ENCODE measurements around the gene CNGA3.

CNGA3 gene

DNA sequence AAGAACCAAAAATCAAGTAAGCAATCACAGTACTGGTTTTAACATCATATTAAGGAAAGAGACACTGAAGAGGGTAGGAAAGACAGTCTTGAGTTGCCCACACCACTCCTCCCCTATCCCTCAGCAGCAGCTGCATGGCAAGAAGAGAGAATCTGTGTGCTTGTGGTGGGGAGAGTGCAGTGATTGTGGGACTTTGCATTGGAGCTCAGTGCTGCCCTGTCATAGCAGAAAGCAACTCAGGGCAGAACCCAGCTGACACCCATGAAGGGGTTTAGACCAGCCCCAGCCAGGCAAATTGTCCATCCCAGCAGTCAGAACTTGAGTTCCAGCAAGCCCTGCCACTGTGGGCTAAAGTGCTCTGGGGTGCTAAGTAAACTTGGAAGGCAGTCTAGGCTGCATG is 57.6 kb downstream of the CNGA3 start:
- Histone ChIP-seq H3K9me3 (replicated peaks in 1 of 2; ENCODE audit: control insufficient read depth in 2 of 2, insufficient read depth in 1 of 2, low read depth in 1 of 2, low read length in 2 of 2) (no peaks in the 10 kb centered on the region), H3K27me3 (ENCODE audit: control insufficient read depth in 3 of 3, insufficient read depth in 3 of 3, low read depth in 1 of 3, low read length in 3 of 3) (peaks cover 0 to 10% (median 0%) of the 10 kb centered on the region in 3 experiments), H3K9ac (ENCODE audit: low read depth, low read length, poor library complexity) (no peak overlapping the region), H3K79me1 (ENCODE audit: low read depth, low read length) (no peaks in the 10 kb centered on the region), H2BK120ac (ENCODE audit: low read depth, low read length) (no peak overlapping the region), H3K27ac (replicated peaks; ENCODE audit: low read length) (no peak overlapping the region), H2AK5ac (ENCODE audit: low read depth, low read length) (peak overlapping the region; percentile 14), H3K4ac (ENCODE audit: low read length) (no peak overlapping the region), H2BK12ac (ENCODE audit: low read length) (no peak overlapping the region), H3K4me3 (ENCODE audit: low read length in 2 of 2) (no peak overlapping the region), H2AFZ (ENCODE audit: low read length) (no peak overlapping the region), H3K4me1 (ENCODE audit: control insufficient read depth in 2 of 2, insufficient read depth in 1 of 2, low read depth in 1 of 2, low read length in 2 of 2) (no peaks in the 10 kb centered on the region), H3K4me2 (ENCODE audit: insufficient read depth, low read length, poor library complexity, severe bottlenecking) (no peak overlapping the region), H2BK15ac (ENCODE audit: low read length) (no peak overlapping the region), H3K18ac (ENCODE audit: low read length) (no peak overlapping the region), H4K91ac (ENCODE audit: low read depth, low read length, poor library complexity) (no peak overlapping the region), H3K14ac (ENCODE audit: low read length) (peak overlapping the region; percentile 63), H4K8ac (ENCODE audit: low read depth, low read length) (peak overlapping the region; percentile 43), H2BK5ac (ENCODE audit: low read length) (no peak overlapping the region), H3K23ac (ENCODE audit: low read depth, low read length, poor library complexity) (peak overlapping the region; percentile 55), H3K36me3 (replicated peaks in 1 of 2; ENCODE audit: control insufficient read depth in 2 of 2, insufficient read depth in 2 of 2, low read length in 2 of 2) (no peaks in the 10 kb centered on the region)
- no peak for DNase-seq (ENCODE audit: low spot score)

- Histone ChIP-seq H3K27ac (replicated peaks; ENCODE audit: low read length) (no peak overlapping the region), H3K4me3 (ENCODE audit: low read length in 2 of 2) (no peak overlapping the region), H3K4ac (ENCODE audit: low read length) (no peak overlapping the region), H2AFZ (ENCODE audit: low read length) (no peak overlapping the region), H2AK5ac (ENCODE audit: low read depth, low read length) (no peak overlapping the region), H3K79me1 (ENCODE audit: low read depth, low read length) (no peaks in the 10 kb centered on the region), H4K91ac (ENCODE audit: low read depth, low read length, poor library complexity) (no peak overlapping the region), H2BK5ac (ENCODE audit: low read length) (no peak overlapping the region), H3K18ac (ENCODE audit: low read length) (peak overlapping the region; percentile 35), H3K14ac (ENCODE audit: low read length) (no peak overlapping the region), H3K9me3 (replicated peaks in 1 of 2; ENCODE audit: control insufficient read depth in 2 of 2, insufficient read depth in 1 of 2, low read depth in 1 of 2, low read length in 2 of 2) (no peaks in the 10 kb centered on the region), H4K8ac (ENCODE audit: low read depth, low read length) (no peak overlapping the region), H3K4me1 (ENCODE audit: control insufficient read depth in 2 of 2, insufficient read depth in 1 of 2, low read depth in 1 of 2, low read length in 2 of 2) (no peaks in the 10 kb centered on the region), H3K36me3 (replicated peaks in 1 of 2; ENCODE audit: control insufficient read depth in 2 of 2, insufficient read depth in 2 of 2, low read length in 2 of 2) (no peaks in the 10 kb centered on the region), H3K23ac (ENCODE audit: low read depth, low read length, poor library complexity) (no peak overlapping the region), H2BK15ac (ENCODE audit: low read length) (no peak overlapping the region), H2BK120ac (ENCODE audit: low read depth, low read length) (no peak overlapping the region), H3K9ac (ENCODE audit: low read depth, low read length, poor library complexity) (no peak overlapping the region), H3K4me2 (ENCODE audit: insufficient read depth, low read length, poor library complexity, severe bottlenecking) (no peak overlapping the region), H3K27me3 (ENCODE audit: control insufficient read depth in 3 of 3, insufficient read depth in 3 of 3, low read depth in 1 of 3, low read length in 3 of 3) (peaks cover 0 to 10% (median 0%) of the 10 kb centered on the region in 3 experiments), H2BK12ac (ENCODE audit: low read length) (no peak overlapping the region)
- DNase-seq (ENCODE audit: low spot score): no peak
- WGBS, 2 donors (ENCODE audit: extremely low coverage in 2 of 2, insufficient read length in 2 of 2, insufficient replicate concordance in 1 of 2): no CpG with 5 or more reads among the region's 2 CpGs
Measured at GRCh38 chr2:98404556-98405250, 58.4 kb downstream of the CNGA3 start.

GRCh38 chr2:98405301-98405700 is 59.0 kb downstream of the CNGA3 start:
- Histone ChIP-seq H3K18ac (ENCODE audit: low read length) (no peak overlapping the region), H2BK15ac (ENCODE audit: low read length) (no peak overlapping the region), H3K36me3 (replicated peaks in 1 of 2; ENCODE audit: control insufficient read depth in 2 of 2, insufficient read depth in 2 of 2, low read length in 2 of 2) (no peaks in the 10 kb centered on the region), H3K14ac (ENCODE audit: low read length) (no peak overlapping the region), H3K4me2 (ENCODE audit: insufficient read depth, low read length, poor library complexity, severe bottlenecking) (no peak overlapping the region), H4K8ac (ENCODE audit: low read depth, low read length) (no peak overlapping the region), H4K91ac (ENCODE audit: low read depth, low read length, poor library complexity) (no peak overlapping the region), H3K79me1 (ENCODE audit: low read depth, low read length) (no peaks in the 10 kb centered on the region), H3K23ac (ENCODE audit: low read depth, low read length, poor library complexity) (no peak overlapping the region), H3K4me3 (ENCODE audit: low read length in 2 of 2) (no peak overlapping the region), H2BK5ac (ENCODE audit: low read length) (no peak overlapping the region), H2AFZ (ENCODE audit: low read length) (no peak overlapping the region), H2BK120ac (ENCODE audit: low read depth, low read length) (no peak overlapping the region), H3K27ac (replicated peaks; ENCODE audit: low read length) (no peak overlapping the region), H3K4ac (ENCODE audit: low read length) (no peak overlapping the region), H3K4me1 (ENCODE audit: control insufficient read depth in 2 of 2, insufficient read depth in 1 of 2, low read depth in 1 of 2, low read length in 2 of 2) (no peaks in the 10 kb centered on the region), H3K27me3 (ENCODE audit: control insufficient read depth in 3 of 3, insufficient read depth in 3 of 3, low read depth in 1 of 3, low read length in 3 of 3) (peaks cover 0 to 10% (median 0%) of the 10 kb centered on the region in 3 experiments), H3K9ac (ENCODE audit: low read depth, low read length, poor library complexity) (no peak overlapping the region), H2BK12ac (ENCODE audit: low read length) (no peak overlapping the region), H3K9me3 (replicated peaks in 1 of 2; ENCODE audit: control insufficient read depth in 2 of 2, insufficient read depth in 1 of 2, low read depth in 1 of 2, low read length in 2 of 2) (no peaks in the 10 kb centered on the region), H2AK5ac (ENCODE audit: low read depth, low read length) (no peak overlapping the region)
- no CpG with 5 or more reads among the region's 2 CpGs for WGBS, 2 donors (ENCODE audit: extremely low coverage in 2 of 2, insufficient read length in 2 of 2, insufficient replicate concordance in 1 of 2)
- DNase-seq (ENCODE audit: low spot score): no peak

- Histone ChIP-seq H3K4ac (ENCODE audit: low read length) (no peak overlapping the region), H2BK5ac (ENCODE audit: low read length) (no peak overlapping the region), H2BK12ac (ENCODE audit: low read length) (no peak overlapping the region), H2BK15ac (ENCODE audit: low read length) (no peak overlapping the region), H3K79me1 (ENCODE audit: low read depth, low read length) (no peaks in the 10 kb centered on the region), H3K9me3 (replicated peaks in 1 of 2; ENCODE audit: control insufficient read depth in 2 of 2, insufficient read depth in 1 of 2, low read depth in 1 of 2, low read length in 2 of 2) (no peaks in the 10 kb centered on the region), H3K14ac (ENCODE audit: low read length) (no peak overlapping the region), H3K27me3 (ENCODE audit: control insufficient read depth in 3 of 3, insufficient read depth in 3 of 3, low read depth in 1 of 3, low read length in 3 of 3) (peaks cover 0 to 2% (median 0%) of the 10 kb centered on the region in 3 experiments), H3K23ac (ENCODE audit: low read depth, low read length, poor library complexity) (no peak overlapping the region), H4K91ac (ENCODE audit: low read depth, low read length, poor library complexity) (no peak overlapping the region), H3K18ac (ENCODE audit: low read length) (no peak overlapping the region), H3K4me3 (ENCODE audit: low read length in 2 of 2) (no peak overlapping the region), H2BK120ac (ENCODE audit: low read depth, low read length) (no peak overlapping the region), H3K4me2 (ENCODE audit: insufficient read depth, low read length, poor library complexity, severe bottlenecking) (no peak overlapping the region), H3K4me1 (ENCODE audit: control insufficient read depth in 2 of 2, insufficient read depth in 1 of 2, low read depth in 1 of 2, low read length in 2 of 2) (peaks cover 0 to 2% of the 10 kb centered on the region in 2 donors), H3K36me3 (replicated peaks in 1 of 2; ENCODE audit: control insufficient read depth in 2 of 2, insufficient read depth in 2 of 2, low read length in 2 of 2) (no peaks in the 10 kb centered on the region), H4K8ac (ENCODE audit: low read depth, low read length) (no peak overlapping the region), H3K27ac (replicated peaks; ENCODE audit: low read length) (no peak overlapping the region), H2AK5ac (ENCODE audit: low read depth, low read length) (no peak overlapping the region), H2AFZ (ENCODE audit: low read length) (no peak overlapping the region), H3K9ac (ENCODE audit: low read depth, low read length, poor library complexity) (no peak overlapping the region)
- DNase-seq (ENCODE audit: low spot score): no peak
- no CpG with 5 or more reads among the region's 5 CpGs for WGBS, 2 donors (ENCODE audit: extremely low coverage in 2 of 2, insufficient read length in 2 of 2, insufficient replicate concordance in 1 of 2)
Measured at GRCh38 chr2:98408155-98408554, 61.9 kb downstream of the CNGA3 start.

All from neuronal stem cell (in vitro differentiated cells).